H1 (cell line): ENCODE results near the gene PCNX3. TPM values are rescaled to one million over a fixed set of nuclear protein-coding genes. Genes with fewer than 3 reads are reported as not detected.

Source experiments
- ATF2 ChIP-seq: IDR thresholded peaks from 2 replicates; pipeline ENCODE4 v1.6.1; 2012; ENCODE audit warnings: low read length, inconsistent platforms
- BACH1 ChIP-seq: IDR thresholded peaks from 2 replicates; pipeline ENCODE4 v1.6.1; 2012; ENCODE audit warnings: low read length, improper control_type of control experiment
- CEBPB ChIP-seq: IDR thresholded peaks from 2 replicates; pipeline ENCODE4 v1.6.1; 2012; ENCODE audit warnings: low read depth, low read length
- CTBP2 ChIP-seq: IDR thresholded peaks from 2 replicates; pipeline ENCODE4 v1.7.0; 2011; ENCODE audit warnings: borderline replicate concordance, mild to moderate bottlenecking, moderate library complexity, mixed read lengths, low read length; ENCODE audit not compliant: insufficient read depth, insufficient read length
- EGR1 ChIP-seq: IDR thresholded peaks from 2 replicates; pipeline ENCODE4 v1.6.1; 2011; ENCODE audit warnings: low read depth, low read length, borderline replicate concordance
- EP300 ChIP-seq, 2 experiments: IDR thresholded peaks; 1 replicate in 1 of 2; 2 replicates in 1 of 2; pipeline ENCODE4 v1.6.1; 2011 to 2012; ENCODE audit warnings: low read depth in 2 of 2, low read length in 2 of 2, mild to moderate bottlenecking in 2 of 2, borderline replicate concordance in 1 of 2, inconsistent platforms in 1 of 2, moderate library complexity in 1 of 2
- FOSL1 ChIP-seq: IDR thresholded peaks from 2 replicates; pipeline ENCODE4 v1.6.1; 2011; ENCODE audit warnings: mild to moderate bottlenecking, low read depth, low read length, moderate library complexity; ENCODE audit not compliant: insufficient read depth
- HDAC2 ChIP-seq, 2 experiments: fragments of 300-600 bp in 1 of 2; sonication (generic) in 1 of 2; IDR thresholded peaks; 2 replicates each; pipeline ENCODE4 v1.6.1; 2011 to 2012; ENCODE audit warnings: low read depth in 2 of 2, low read length in 2 of 2, mild to moderate bottlenecking in 2 of 2, moderate library complexity in 2 of 2, borderline replicate concordance in 1 of 2, inconsistent platforms in 1 of 2
- KDM4A ChIP-seq: IDR thresholded peaks from one replicate; pipeline ENCODE4 v1.7.1; 2012; ENCODE audit warnings: low read depth, mild to moderate bottlenecking, moderate library complexity, low read length, inconsistent platforms; ENCODE audit not compliant: severe bottlenecking
- KDM5A ChIP-seq: fragments of 200-600 bp; IDR thresholded peaks from 2 replicates; pipeline ENCODE4 v1.7.1; 2012; ENCODE audit warnings: mild to moderate bottlenecking, low read length, inconsistent platforms, mixed read lengths
- MAX ChIP-seq: IDR thresholded peaks from 2 replicates; pipeline ENCODE4 v1.6.1; 2012; ENCODE audit warnings: inconsistent platforms
- NRF1 ChIP-seq: IDR thresholded peaks from 2 replicates; pipeline ENCODE4 v1.6.1; 2011; ENCODE audit warnings: mild to moderate bottlenecking, low read depth, low read length, improper control_type of control experiment
- PHF8 ChIP-seq: fragments of 200-600 bp; sonication (generic); conservative IDR thresholded peaks from 2 replicates; pipeline ENCODE4 v1.7.1; 2012; ENCODE audit warnings: low read depth, mild to moderate bottlenecking, inconsistent platforms, low read length, moderate library complexity
- RBBP5 ChIP-seq: IDR thresholded peaks from 2 replicates; pipeline ENCODE4 v1.7.1; 2012; ENCODE audit warnings: low read depth, mild to moderate bottlenecking, inconsistent platforms, low read length, moderate library complexity, borderline replicate concordance
- SP1 ChIP-seq: IDR thresholded peaks from 2 replicates; pipeline ENCODE4 v1.6.1; 2011; ENCODE audit warnings: low read depth, low read length
- SP4 ChIP-seq: IDR thresholded peaks from 2 replicates; pipeline ENCODE4 v1.6.1; 2012; ENCODE audit warnings: low read length, inconsistent platforms
- SRF ChIP-seq: IDR thresholded peaks from 2 replicates; pipeline ENCODE4 v1.6.1; 2011; ENCODE audit warnings: mild to moderate bottlenecking, low read depth, low read length, moderate library complexity
- TAF1 ChIP-seq: IDR thresholded peaks from 2 replicates; pipeline ENCODE4 v1.6.1; 2011; ENCODE audit warnings: mild to moderate bottlenecking, low read depth, low read length
- TAF7 ChIP-seq: optimal IDR thresholded peaks from 2 replicates; pipeline ENCODE3; 2011; ENCODE audit warnings: low read depth, mild to moderate bottlenecking, inconsistent platforms, low read length, moderate library complexity, borderline replicate concordance
- USF2 ChIP-seq: IDR thresholded peaks from 2 replicates; pipeline ENCODE4 v1.6.1; 2011; ENCODE audit warnings: low read length, improper control_type of control experiment
- polyA plus RNA-seq, 7 experiments: library from polyadenylated mRNA; depleted of rRNA in 3 of 7; stranded (reverse) in 5 of 7; unstranded in 2 of 7; fragments of >200 nt in 5 of 7; fragments of 200-250 nt in 2 of 7; gene quantifications; 1 replicate in 5 of 7; 2 replicates in 1 of 7; 4 replicates in 1 of 7; pipeline versions ENCODE4 v1.2.1 to v1.2.3, GENCODE V29; 2011 to 2013; ENCODE audit warnings: missing spikeins in 2 of 7, mixed read lengths in 2 of 7
- total RNA-seq: library from RNA; stranded (reverse); fragmentation: NEBNext Ultra II Directional; extraction: Animal tissue kit (Norgen Biotek cat#: 25700); gene quantifications from 2 replicates; pipeline ENCODE4 v1.2.1, GENCODE V29; 2021

The PCNX3 gene
- total and polyA plus RNA-seq, 2 of the 8 experiments (the other 6 are each of a cell fraction or from before 2014, with no cell fraction given): 27.2 to 38.8 TPM

- TF ChIP-seq HDAC2 (IDR thresholded peaks at IDR 0.05; ENCODE audit: borderline replicate concordance in 1 of 2, low read depth in 2 of 2, low read length in 2 of 2): 0 out of 4 replicates have a peak, but pooled peaks of 1 of the 2 experiments have one; percentile 9
- TF ChIP-seq CEBPB: no peak
- no peak for TF ChIP-seq TAF1
- TF ChIP-seq RBBP5: 0 out of 2 replicates have a peak, but pooled peaks have one; percentile 45
- peak; percentile 41; the same call in 1 of the 2 replicates for TF ChIP-seq FOSL1
- no peak for TF ChIP-seq USF2
- no peak for TF ChIP-seq BACH1
- TF ChIP-seq ATF2: no peak; the same call in 1 of the 2 replicates
- TF ChIP-seq NRF1: peak; percentile 69
- TF ChIP-seq PHF8: peak; percentile 55
- 0 out of 2 replicates have a peak, but pooled peaks have one; percentile 7 for TF ChIP-seq EGR1
- TF ChIP-seq KDM5A: no peak
- no peak for TF ChIP-seq CTBP2
- no peak for TF ChIP-seq TAF7
- peak; percentile 81 for TF ChIP-seq KDM4A
- no peak for TF ChIP-seq SP4
- peak; percentile 74 for TF ChIP-seq MAX
- TF ChIP-seq EP300 (IDR thresholded peaks at IDR 0.05; ENCODE audit: borderline replicate concordance in 1 of 2, low read depth in 2 of 2, low read length in 2 of 2): peak in 1 of 2 experiments; percentile 66; a peak in 1 of 3 replicates
- TF ChIP-seq SRF: no peak
- TF ChIP-seq SP1: no peak
These were observed 47.4 kb downstream of the PCNX3 start, which contains the start of gene RELA (continued) for GRCh38 chr11:65662799-65663638.
